ENCODE measurements around the gene NEBL. TPM values are rescaled to one million over a fixed set of nuclear protein-coding genes. Genes with fewer than 3 reads are reported as not detected.

The NEBL gene
- total RNA-seq, 1 donor = under 0.01 TPM

GRCh38 chr10:20890491-20891337, 6.4 kb downstream of the NEBL start:
- H3K4me3 ChIP-seq (ENCODE audit: low read depth, low read length) = no peak overlapping the region
- DNase-seq (ENCODE audit: low read depth) = peak; percentile 33
- TF ChIP-seq, protein P1, sequence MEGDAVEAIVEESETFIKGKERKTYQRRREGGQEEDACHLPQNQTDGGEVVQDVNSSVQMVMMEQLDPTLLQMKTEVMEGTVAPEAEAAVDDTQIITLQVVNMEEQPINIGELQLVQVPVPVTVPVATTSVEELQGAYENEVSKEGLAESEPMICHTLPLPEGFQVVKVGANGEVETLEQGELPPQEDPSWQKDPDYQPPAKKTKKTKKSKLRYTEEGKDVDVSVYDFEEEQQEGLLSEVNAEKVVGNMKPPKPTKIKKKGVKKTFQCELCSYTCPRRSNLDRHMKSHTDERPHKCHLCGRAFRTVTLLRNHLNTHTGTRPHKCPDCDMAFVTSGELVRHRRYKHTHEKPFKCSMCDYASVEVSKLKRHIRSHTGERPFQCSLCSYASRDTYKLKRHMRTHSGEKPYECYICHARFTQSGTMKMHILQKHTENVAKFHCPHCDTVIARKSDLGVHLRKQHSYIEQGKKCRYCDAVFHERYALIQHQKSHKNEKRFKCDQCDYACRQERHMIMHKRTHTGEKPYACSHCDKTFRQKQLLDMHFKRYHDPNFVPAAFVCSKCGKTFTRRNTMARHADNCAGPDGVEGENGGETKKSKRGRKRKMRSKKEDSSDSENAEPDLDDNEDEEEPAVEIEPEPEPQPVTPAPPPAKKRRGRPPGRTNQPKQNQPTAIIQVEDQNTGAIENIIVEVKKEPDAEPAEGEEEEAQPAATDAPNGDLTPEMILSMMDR (IDR thresholded peaks at IDR 0.05; ENCODE audit: insufficient read depth, low read depth, low read length) = no peak

GRCh38 chr10:20890009-20890408, 7.1 kb downstream of the NEBL start:
- no peak for DNase-seq (ENCODE audit: low read depth)
- TF ChIP-seq, protein P1 (IDR thresholded peaks at IDR 0.05; ENCODE audit: insufficient read depth, low read depth, low read length) = no peak
- no peak overlapping the region for H3K4me3 ChIP-seq (ENCODE audit: low read depth, low read length)

DNA sequence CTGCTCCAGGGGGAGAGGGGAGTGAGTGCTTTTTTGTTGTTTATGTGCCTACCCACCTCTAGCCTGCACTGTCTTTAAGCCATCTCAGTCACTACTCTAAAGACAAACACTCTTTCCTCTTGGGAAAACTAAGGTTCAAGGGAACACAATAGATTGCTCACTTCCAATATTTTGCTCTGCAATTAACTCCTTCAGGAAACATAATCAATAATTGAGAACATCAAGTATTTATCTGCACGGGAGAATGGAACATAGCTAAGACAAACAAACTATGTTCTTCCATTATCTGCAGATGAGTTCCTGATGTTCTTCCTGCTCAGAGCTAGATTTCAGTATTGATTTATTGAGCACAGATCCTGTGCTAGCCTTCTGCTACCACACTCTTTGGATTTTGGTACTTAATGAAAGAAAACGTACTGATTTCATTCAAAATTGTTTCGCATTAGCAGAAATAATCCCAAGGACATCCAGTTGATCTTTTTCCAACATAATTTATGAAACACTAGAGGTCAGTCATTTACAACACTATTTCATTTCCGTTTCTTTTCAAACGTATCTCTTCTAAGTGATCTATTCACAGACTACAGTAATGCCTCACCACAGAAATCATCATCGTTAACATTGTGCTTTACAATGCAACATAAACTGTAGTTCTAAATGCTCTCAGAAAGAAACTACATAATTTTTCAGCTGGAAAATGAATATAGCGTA, 8.3 kb downstream of the NEBL start:
- no peak for DNase-seq (ENCODE audit: low read depth)
- TF ChIP-seq, protein P1 (IDR thresholded peaks at IDR 0.05; ENCODE audit: insufficient read depth, low read depth, low read length) = no peak
- no peak overlapping the region for H3K4me3 ChIP-seq (ENCODE audit: low read depth, low read length)

- no peak overlapping the region for H3K4me3 ChIP-seq (ENCODE audit: low read depth, low read length)
- DNase-seq (ENCODE audit: low read depth) = no peak
- TF ChIP-seq, protein P1 (IDR thresholded peaks at IDR 0.05; ENCODE audit: insufficient read depth, low read depth, low read length) = no peak
Observed at GRCh38 chr10:20887706-20888555, 9.2 kb downstream of the NEBL start.

DNA sequence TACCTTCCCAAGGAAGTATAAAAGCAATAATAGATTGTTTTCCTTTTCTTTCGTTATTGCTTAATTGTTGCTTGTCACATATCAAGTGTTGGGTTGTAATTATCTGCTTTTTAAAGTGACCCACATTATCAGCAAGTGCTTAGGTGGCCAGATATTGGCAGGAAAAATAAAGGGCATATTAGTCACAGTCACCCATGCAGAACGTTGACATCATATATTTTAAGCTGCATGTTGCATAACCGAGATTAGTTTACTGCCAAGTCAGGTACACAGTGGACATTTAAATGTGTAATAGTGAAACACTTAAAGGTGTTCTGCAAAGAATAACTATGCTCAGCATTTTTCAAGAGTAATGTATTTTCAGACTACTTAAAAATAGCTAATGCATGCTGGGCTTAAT, 11.4 kb downstream of the NEBL start:
- TF ChIP-seq, protein P1 (IDR thresholded peaks at IDR 0.05; ENCODE audit: insufficient read depth, low read depth, low read length) = no peak
- no peak overlapping the region for H3K4me3 ChIP-seq (ENCODE audit: low read depth, low read length)
- DNase-seq (ENCODE audit: low read depth) = no peak

GRCh38 chr10:20883552-20883951, 13.6 kb downstream of the NEBL start:
- DNase-seq (ENCODE audit: low read depth) = no peak
- no peak overlapping the region for H3K4me3 ChIP-seq (ENCODE audit: low read depth, low read length)
- TF ChIP-seq, protein P1 (IDR thresholded peaks at IDR 0.05; ENCODE audit: insufficient read depth, low read depth, low read length) = no peak

Measured in fibroblast of villous mesenchyme (primary cell).